ENCODE data around the gene CELF1.
A peak's percentile ranks its signal among the peaks of the same experiment; 100 is the strongest.
"Not testable (repeated sequence)": the region's sequence is repeated elsewhere in the genome, so short reads cannot be mapped to it uniquely, and the experiment has no call there.

Gene CELF1

GRCh38 chr11:47538741-47539565 is 14.0 kb downstream of the CELF1 start:
- no peak for DNase-seq (ENCODE audit: low spot score)

- DNase-seq (ENCODE audit: low spot score), result no peak
These were observed 16.0 kb downstream of the CELF1 start for GRCh38 chr11:47536915-47537314.

GRCh38 chr11:47534704-47535251 is 18.2 kb downstream of the CELF1 start:
- no peak for DNase-seq (ENCODE audit: low spot score)

GRCh38 chr11:47533690-47534151 is 19.2 kb downstream of the CELF1 start:
- DNase-seq (ENCODE audit: low spot score), result no peak

- DNase-seq (ENCODE audit: low spot score), result peak; percentile 86
These were observed 20.2 kb downstream of the CELF1 start for GRCh38 chr11:47532597-47533213.

- no peak for DNase-seq (ENCODE audit: low spot score)
These were observed 21.3 kb downstream of the CELF1 start for GRCh38 chr11:47531666-47532065.

- not testable (repeated sequence) for DNase-seq (ENCODE audit: low spot score)
These were observed 22.2 kb downstream of the CELF1 start for GRCh38 chr11:47530721-47531120.

- no peak for DNase-seq (ENCODE audit: low spot score)
These were observed 23.0 kb downstream of the CELF1 start for GRCh38 chr11:47529951-47530350.

GRCh38 chr11:47527186-47527585 is 25.7 kb downstream of the CELF1 start:
- no peak for DNase-seq (ENCODE audit: low spot score)

- DNase-seq (ENCODE audit: low spot score), result not testable (repeated sequence)
These were observed 26.9 kb downstream of the CELF1 start for GRCh38 chr11:47526032-47526431.

- DNase-seq (ENCODE audit: low spot score), result peak; percentile 71
These were observed 28.5 kb downstream of the CELF1 start for GRCh38 chr11:47524291-47524874.

GRCh38 chr11:47523490-47524225 is 29.3 kb downstream of the CELF1 start:
- no peak for DNase-seq (ENCODE audit: low spot score)

- DNase-seq (ENCODE audit: low spot score), result no peak
These were observed 34.5 kb downstream of the CELF1 start for GRCh38 chr11:47518212-47518964.

GRCh38 chr11:47516984-47517853 is 35.7 kb downstream of the CELF1 start:
- no peak for DNase-seq (ENCODE audit: low spot score)

- DNase-seq (ENCODE audit: low spot score), result no peak
These were observed 36.8 kb downstream of the CELF1 start for GRCh38 chr11:47516155-47516554.

- no peak for DNase-seq (ENCODE audit: low spot score)
These were observed 37.9 kb downstream of the CELF1 start for GRCh38 chr11:47514825-47515647.

GRCh38 chr11:47512701-47513100 is 40.2 kb downstream of the CELF1 start:
- DNase-seq (ENCODE audit: low spot score), result no peak

- DNase-seq (ENCODE audit: low spot score), result no peak
These were observed 41.0 kb downstream of the CELF1 start for GRCh38 chr11:47511917-47512316.

GRCh38 chr11:47510209-47510608 is 42.7 kb downstream of the CELF1 start:
- no peak for DNase-seq (ENCODE audit: low spot score)

Data from putamen (tissue), 1 donor.